ENCODE measurements around the gene DGCR2.
"Not testable (repeated sequence)": the region's sequence is repeated elsewhere in the genome, so short reads cannot be mapped to it uniquely, and the experiment has no call there.

The DGCR2 gene

GRCh38 chr22:19057999-19058491 is 64.2 kb downstream of the DGCR2 start:
- DNase-seq, result no peak

- no peak for DNase-seq
Observed at GRCh38 chr22:19057539-19057938, 64.7 kb downstream of the DGCR2 start.

- no peak for DNase-seq
Observed at GRCh38 chr22:19056951-19057401, 65.2 kb downstream of the DGCR2 start.

GRCh38 chr22:19055801-19056200 is 66.4 kb downstream of the DGCR2 start:
- no peak for DNase-seq

- no peak for DNase-seq
Observed at GRCh38 chr22:19052941-19053541, 69.2 kb downstream of the DGCR2 start.

- DNase-seq, result no peak
Observed at GRCh38 chr22:19051381-19052072, 70.7 kb downstream of the DGCR2 start.

- DNase-seq, result not testable (repeated sequence)
Observed at GRCh38 chr22:19050847-19051246, 71.4 kb downstream of the DGCR2 start.

- DNase-seq, result no peak
Observed at GRCh38 chr22:19050117-19050516, 72.1 kb downstream of the DGCR2 start.

- DNase-seq, result no peak
Observed at GRCh38 chr22:19048531-19048930, 73.7 kb downstream of the DGCR2 start.

- DNase-seq, result no peak
Observed at GRCh38 chr22:19047993-19048392, 74.2 kb downstream of the DGCR2 start.

- no peak for DNase-seq
Observed at GRCh38 chr22:19046719-19047609, 75.2 kb downstream of the DGCR2 start.

- DNase-seq, result no peak
Observed at GRCh38 chr22:19046287-19046686, 75.9 kb downstream of the DGCR2 start.

- DNase-seq, result no peak
Observed at GRCh38 chr22:19045094-19045493, 77.1 kb downstream of the DGCR2 start.

- DNase-seq, result no peak
Observed at GRCh38 chr22:19044381-19044780, 77.8 kb downstream of the DGCR2 start.

- DNase-seq, result no peak
Observed at GRCh38 chr22:19043121-19044085, 78.8 kb downstream of the DGCR2 start.

GRCh38 chr22:19042285-19043120 is 79.7 kb downstream of the DGCR2 start:
- no peak for DNase-seq

- no peak for DNase-seq
Observed at GRCh38 chr22:19041704-19042074, 80.5 kb downstream of the DGCR2 start.

GRCh38 chr22:19040888-19041703 is 81.1 kb downstream of the DGCR2 start:
- no peak for DNase-seq

GRCh38 chr22:19040391-19040861 is 81.8 kb downstream of the DGCR2 start:
- no peak for DNase-seq

GRCh38 chr22:19039796-19040280 is 82.4 kb downstream of the DGCR2 start:
- DNase-seq, result no peak
